Smooth muscle cell of the brain vasculature (primary cell): ENCODE measurements around the gene MRPS34.
"Not testable (repeated sequence)": the region's sequence is repeated elsewhere in the genome, so short reads cannot be mapped to it uniquely, and the experiment has no call there.

Source experiments
- DNase-seq: peaks from one replicate; pipeline ENCODE4 v3.0.0-alpha.2; 2012; ENCODE audit warnings: low read depth, low spot score

The MRPS34 gene

DNA sequence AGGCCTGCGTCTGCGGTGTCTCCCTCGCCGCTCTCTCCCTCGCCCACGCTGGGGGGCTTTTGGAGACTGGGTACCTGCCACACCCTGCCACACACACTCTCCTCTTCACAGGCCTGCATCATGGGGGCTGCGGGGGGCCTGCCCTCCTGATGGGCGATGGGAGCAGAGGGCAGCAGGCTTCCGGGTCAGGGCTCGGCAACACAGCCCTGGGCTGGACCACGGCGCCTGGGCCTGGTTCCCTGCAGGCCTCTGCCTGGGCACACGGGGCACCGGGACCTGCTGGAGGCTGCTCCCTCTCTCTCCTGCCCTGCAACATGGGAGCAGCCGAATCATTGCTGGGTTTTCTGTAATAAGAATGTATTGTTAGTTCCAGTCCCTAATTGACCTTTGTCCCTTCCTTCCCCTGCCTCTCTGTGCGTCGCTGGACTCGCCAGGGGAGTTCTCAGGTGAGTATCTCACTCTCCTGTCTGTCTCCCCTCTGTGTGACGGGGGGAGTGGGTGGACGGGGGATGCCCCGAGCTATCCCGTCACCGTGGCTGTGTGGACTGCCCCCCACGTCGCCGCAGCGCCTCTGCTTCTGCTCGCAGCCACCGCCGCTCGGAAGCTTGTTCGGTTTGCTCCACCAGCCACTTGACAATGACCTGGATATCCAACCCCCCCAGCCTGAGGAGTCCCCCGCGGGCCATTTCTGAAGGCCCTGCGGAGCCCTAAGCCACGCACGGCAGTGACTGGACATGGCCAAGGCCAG is 15.0 kb downstream of the MRPS34 start:
- DNase-seq, result no peak

DNA sequence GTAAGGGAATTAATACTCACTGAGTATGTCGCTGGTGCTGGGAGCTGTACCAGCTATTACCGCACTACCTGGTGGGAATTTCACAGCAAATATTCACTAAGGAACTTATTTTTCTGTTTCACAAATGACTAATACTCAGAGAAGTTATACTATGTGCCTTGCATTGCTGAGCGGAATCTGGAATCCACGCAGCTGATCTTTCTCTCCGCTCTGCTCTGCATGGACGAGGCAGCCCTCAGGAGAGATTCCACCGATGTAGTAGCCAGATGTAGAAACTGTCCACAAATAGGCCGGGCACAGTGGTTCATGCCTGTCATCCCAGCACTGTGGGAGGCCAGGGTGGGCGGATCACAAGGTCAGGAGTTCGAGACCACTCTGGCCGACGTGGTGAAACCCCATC is 18.7 kb downstream of the MRPS34 start:
- DNase-seq, result no peak

GRCh38 chr16:1752853-1753252 is 20.1 kb downstream of the MRPS34 start:
- no peak for DNase-seq

- no peak for DNase-seq
Measured at GRCh38 chr16:1751946-1752345, 21.0 kb downstream of the MRPS34 start.

DNA sequence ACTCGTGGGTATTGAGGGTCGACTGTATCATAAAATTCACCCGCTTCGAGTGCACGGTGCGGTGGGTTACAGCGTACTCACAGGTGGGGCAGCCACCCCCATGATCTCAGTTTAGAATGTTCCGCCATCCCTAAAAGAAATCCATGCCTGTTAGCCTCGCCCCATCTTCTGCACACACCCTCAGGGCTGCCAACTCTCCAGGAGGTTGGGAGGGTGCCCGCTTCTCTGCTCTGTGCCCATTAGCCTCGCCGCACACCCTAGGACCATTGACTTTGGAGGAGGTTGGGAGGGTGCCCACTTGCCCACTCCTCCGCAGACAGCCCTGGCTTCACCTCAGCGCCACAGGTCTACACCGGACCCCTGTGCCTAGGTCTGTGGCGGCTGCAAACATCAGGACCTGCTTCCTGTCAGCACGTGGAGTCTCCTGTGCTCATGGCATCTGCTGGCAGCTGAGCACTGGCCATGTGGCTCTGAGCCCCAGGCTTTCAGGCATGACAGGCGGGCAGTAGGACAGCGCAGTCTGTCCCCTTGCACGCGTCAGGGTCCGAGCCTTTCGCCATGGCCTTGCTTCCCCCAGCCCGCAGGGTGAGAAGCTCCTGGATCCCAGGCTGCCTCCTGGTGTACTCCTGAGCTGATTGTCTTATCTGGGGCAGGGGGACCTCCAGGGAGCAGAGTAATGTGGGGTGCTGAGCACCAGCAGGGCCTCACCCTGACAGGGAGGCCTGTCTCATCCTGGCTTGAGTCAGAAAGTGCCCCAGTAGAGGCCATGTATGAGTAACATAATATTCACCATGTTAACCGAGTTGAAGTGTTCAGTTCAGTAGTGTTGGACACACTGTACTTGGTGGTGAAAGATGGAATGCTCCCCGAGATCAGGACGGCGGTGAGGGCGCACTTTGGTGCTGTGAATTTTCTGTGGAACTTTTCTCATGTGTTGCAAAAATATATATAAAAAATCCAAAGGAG is 23.5 kb downstream of the MRPS34 start:
- DNase-seq, result no peak

DNA sequence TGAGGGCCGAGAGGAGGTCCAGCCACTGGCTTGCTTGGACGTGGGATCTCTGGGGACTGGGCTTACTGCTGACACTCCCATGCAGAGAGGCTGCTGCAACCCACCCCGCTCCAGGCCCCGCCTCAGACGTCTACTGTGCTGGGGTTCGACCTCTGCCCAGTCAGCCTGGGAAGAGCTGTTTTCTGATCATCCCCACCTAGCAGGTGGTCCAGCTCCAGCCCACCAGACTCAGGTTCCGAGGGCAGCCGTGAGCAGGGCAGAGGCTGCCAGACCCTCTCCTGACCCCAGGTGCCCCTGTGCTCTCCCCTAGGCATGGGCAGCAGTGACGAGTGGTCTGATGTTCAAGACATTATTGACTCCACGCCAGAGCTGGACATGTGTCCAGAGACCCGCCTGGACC is 25.0 kb downstream of the MRPS34 start:
- no peak for DNase-seq

DNA sequence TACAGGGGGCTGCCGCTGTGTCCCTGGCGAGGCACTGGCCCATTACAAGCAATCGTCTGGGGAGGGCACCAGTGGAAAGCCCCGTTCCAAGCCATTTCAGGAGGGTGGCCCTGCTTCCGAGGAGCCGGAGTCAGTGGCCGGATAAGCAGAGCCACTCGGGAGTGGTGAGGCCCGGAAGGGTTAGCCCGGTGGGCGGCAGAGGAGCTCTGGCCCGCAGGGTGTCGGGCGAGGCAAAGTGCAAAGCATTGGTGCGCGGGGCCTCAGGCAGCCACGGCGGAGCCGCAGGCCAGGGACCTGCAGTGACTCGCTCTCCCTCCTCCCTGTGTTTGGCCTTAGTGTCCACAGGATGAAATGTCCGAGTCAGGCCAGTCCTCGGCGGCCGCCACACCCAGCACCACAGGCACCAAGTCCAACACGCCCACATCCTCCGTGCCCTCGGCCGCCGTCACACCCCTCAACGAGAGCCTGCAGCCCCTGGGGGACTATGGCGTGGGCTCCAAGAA is 26.2 kb downstream of the MRPS34 start:
- no peak for DNase-seq

DNA sequence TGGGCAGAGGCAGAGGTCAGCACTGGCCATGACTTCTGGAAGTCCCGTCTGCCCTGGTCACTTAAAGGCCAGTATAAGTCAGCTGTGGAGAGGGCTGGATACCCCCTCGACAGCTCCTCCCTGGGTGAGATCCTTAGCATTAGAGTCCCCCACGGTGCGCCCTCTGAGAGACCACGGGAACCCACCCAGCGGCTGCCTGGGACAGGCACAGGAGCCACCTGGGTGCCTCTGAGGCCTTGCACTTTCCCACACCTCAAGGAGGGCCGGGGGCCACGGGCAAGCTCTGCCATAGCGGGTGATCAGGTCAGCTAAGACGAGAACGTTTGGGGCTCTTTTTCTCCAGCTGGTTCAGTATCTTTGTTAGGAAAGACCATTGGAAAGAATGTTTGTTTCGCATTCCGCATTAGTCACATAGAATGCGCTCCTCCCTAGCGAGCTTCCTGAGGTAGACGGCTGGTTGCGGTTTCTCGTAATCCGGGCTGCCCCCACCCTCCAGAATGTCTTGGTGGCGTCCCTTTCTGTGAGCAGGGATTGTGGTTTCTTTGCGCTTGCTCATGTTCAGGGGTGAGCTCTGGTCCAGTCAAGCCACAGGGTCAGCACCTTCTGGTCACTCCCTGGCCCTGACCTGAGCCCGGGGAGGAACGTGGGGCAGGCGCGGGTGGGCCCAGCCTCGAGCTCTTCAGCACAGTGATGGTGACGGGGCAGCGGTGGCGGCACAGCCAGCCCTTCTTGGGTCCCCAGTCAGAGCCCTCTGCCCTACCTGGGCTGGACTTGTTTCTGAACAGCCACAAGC is 26.8 kb downstream of the MRPS34 start:
- DNase-seq, result peak; percentile 50

DNA sequence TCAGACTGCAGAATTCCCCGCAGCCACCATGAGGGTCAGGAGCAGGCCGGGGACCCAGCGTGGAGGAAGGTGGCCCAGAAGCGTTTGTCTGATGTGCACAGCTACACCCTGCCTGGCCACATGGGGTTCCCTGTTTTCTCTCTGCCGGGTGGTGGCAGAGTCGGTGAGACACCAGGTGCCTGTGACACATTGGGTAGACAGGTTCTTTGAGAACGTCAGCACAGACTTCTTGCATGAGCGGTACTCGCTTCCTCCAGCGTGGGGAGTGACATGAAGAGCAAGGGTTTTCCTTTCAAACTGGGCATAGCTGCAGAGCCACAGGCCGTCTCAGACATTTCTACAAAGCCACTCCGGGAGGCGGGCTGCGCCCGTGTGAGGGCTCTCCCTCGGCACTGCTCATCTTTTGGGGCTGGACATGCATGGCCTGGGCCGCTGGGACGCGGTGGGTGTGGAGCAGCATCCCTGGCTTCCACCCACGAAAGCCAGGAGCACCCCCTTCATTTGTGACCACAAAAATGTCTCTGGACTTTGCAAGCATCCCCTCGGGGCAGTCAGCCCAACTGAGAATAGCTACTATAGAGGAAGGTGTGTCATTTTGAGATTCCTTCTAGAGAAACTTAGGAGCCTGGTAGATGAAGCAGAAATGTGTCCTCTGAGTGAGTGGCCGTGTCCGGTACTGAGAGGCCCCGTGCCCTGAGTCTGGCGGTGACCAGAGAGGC is 27.6 kb downstream of the MRPS34 start:
- DNase-seq, result no peak

GRCh38 chr16:1744338-1744840 is 28.5 kb downstream of the MRPS34 start:
- no peak for DNase-seq

GRCh38 chr16:1743376-1744337 is 29.3 kb downstream of the MRPS34 start:
- no peak for DNase-seq

- DNase-seq, result no peak
Measured at GRCh38 chr16:1741553-1742165, 31.3 kb downstream of the MRPS34 start.

DNA sequence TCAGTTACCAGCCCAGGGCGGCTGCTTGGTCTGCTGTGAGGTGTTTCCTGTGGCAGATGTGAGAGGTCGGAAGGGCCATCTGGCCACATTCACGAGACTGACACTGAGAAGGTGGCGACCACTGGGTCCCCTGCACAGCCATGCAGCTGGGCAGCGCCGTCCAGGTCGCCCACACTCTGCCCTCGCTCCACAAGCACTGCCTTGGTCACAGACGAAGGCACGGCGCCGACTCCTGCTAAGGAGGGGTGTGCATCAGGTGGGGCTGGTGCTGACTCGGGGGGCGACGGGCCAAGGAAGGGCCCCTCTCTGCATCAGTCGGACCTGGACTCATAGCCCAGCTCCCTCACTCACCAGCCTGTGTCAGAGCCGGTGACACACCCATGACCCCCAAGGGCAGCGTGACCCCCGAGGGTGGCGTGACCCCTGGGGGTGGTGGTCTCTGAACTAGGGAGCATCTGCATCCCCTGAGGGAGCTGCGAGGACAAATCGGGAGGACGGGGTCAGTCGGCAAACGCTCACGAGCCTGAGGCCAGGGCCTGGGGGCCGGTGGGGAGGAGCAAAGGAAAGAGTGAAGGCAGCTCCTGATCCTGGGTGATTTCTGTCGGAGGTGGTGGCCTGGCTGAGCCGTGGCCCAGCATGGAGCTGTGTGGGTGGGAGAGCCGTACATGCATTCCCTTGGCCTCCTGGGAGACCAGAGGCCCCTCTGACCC is 32.0 kb downstream of the MRPS34 start:
- no peak for DNase-seq

- DNase-seq, result no peak
Measured at GRCh38 chr16:1740234-1740633, 32.7 kb downstream of the MRPS34 start.

DNA sequence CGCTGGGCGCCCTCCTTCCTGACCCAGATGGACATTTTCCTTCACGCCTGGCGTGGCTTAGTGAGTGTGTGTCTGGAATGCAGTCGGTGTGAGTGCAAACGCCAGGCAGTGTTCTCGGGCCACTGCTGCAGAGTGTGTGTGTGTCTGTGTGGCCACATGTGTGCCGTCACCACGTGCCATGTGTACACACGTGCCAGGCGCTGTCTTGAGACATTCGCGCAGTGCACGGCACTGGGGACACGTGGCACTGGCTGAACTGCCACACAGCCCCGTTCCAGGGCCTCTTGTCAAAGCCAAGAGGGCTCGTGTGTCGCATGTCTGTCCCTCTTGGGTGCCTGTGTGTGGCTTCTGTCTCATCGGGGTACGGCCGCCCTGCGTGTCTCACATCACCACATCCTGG is 38.1 kb downstream of the MRPS34 start:
- no peak for DNase-seq

- DNase-seq, result no peak
Measured at GRCh38 chr16:1734123-1734522, 38.8 kb downstream of the MRPS34 start.

DNA sequence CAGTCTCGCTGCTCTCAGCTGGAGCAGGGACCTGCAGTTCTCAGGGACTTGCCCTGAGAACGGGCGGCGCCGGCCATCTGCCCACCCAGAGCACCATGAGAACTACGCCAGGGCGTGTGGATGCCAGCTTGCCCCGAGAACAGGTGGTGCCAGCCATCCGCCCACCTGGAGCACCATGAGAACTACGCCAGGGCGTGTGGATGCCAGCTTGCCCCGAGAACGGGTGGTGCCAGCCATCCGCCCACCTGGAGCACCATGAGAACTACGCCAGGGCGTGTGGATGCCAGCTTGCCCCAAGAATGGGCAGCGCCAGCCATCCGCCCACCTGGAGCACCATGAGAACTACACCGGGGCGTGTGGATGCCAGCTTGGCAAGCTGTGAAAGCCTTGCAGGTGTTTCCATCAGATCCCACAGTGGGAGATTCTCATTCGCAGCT is 40.4 kb downstream of the MRPS34 start:
- not testable (repeated sequence) for DNase-seq

DNA sequence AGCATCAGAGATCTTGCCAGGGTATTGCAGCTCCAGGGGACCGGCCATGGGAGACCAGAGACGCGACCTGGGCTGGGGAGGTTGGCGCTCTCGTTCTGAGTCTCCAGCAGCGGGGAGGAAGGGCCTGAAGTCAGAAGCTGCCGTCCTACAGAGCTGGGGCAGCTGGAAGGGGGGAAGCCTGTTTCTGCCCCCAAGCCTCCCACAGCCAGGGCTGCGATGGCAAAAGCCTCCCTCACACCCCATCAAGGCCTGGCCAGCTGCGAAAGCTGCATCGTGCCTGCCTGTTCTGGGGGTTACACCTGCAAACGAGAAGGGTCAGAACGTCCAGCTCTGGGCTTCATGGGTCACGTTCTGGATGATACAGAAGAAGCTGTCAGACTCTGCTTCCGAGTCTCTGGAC is 40.9 kb downstream of the MRPS34 start:
- DNase-seq, result no peak

DNA sequence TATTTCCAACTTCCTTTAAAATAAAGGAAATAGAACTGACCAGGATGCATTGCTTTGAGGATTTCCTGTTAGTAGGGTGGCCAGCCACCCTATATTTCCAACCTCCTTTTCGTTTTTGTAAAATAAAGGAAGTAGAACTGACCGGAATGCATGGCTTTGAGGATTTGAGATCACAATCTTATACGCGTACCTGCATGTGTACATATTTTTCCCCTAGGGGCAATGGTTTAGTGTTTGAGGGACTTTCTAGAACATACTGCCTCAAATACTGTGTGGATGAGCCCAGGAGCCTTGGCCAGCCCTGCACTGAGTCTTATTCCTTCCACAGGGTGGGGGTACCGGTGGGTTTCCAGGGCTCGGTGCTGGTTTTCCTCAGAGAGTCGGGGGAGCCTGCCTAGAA is 41.3 kb downstream of the MRPS34 start:
- no peak for DNase-seq
